Spleen (tissue), 7 donors: ENCODE measurements around the gene AR.

Experiments used
- POLR2A ChIP-seq, 3 donors: fragments of 450-650 bp; IDR thresholded peaks; one replicate each; pipeline ENCODE4 v1.5.1; 2017; ENCODE audit warnings: antibody characterized with exemption in 3 of 3, mild to moderate bottlenecking in 1 of 3
- POLR2AphosphoS5 ChIP-seq, 3 donors: sonication (generic); formaldehyde crosslinking; IDR thresholded peaks; one replicate each; pipeline ENCODE4 v1.5.1; 2017; ENCODE audit warnings: antibody characterized with exemption in 3 of 3
- TF ChIP-seq, protein P1 (sequence below), 11 experiments: fragments of 200-600 bp in 7 of 11; fragments of 450-650 bp in 4 of 11; sonication (generic) in 4 of 11; IDR thresholded peaks in 8 of 11; conservative IDR thresholded peaks in 3 of 11; 1 replicate in 7 of 11; 2 replicates in 4 of 11; pipeline versions ENCODE4 v1.4.0 to v1.8.0; 2016 to 2021; ENCODE audit warnings: antibody characterized with exemption in 11 of 11, inconsistent platforms in 4 of 11, mild to moderate bottlenecking in 1 of 11
- donor health status: DM: no; HTN: no; CAD: no; lungs with moderate emphysema.
- donor health status: DM: no; HTN: no; CAD: no.
- donor health status: DM: no; HTN: no; CAD: no.

- TF ChIP-seq POLR2A (IDR thresholded peaks at IDR 0.05) = no peak
- TF ChIP-seq, protein P1, sequence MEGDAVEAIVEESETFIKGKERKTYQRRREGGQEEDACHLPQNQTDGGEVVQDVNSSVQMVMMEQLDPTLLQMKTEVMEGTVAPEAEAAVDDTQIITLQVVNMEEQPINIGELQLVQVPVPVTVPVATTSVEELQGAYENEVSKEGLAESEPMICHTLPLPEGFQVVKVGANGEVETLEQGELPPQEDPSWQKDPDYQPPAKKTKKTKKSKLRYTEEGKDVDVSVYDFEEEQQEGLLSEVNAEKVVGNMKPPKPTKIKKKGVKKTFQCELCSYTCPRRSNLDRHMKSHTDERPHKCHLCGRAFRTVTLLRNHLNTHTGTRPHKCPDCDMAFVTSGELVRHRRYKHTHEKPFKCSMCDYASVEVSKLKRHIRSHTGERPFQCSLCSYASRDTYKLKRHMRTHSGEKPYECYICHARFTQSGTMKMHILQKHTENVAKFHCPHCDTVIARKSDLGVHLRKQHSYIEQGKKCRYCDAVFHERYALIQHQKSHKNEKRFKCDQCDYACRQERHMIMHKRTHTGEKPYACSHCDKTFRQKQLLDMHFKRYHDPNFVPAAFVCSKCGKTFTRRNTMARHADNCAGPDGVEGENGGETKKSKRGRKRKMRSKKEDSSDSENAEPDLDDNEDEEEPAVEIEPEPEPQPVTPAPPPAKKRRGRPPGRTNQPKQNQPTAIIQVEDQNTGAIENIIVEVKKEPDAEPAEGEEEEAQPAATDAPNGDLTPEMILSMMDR (IDR thresholded peaks at IDR 0.05 in 8 of 11, conservative IDR thresholded peaks at IDR 0.05 in 3 of 11) = no peak
- no peak for TF ChIP-seq POLR2AphosphoS5 (IDR thresholded peaks at IDR 0.05)
These were observed 20.7 kb upstream of the AR start for GRCh38 chrX:67523002-67523681.
